Mucosa of gallbladder (tissue), 1 donor: Measurements from ENCODE around the gene FNDC11. TPM values are rescaled to one million over a fixed set of nuclear protein-coding genes. Genes with fewer than 3 reads are reported as not detected.

ENCODE experiments used
- DNase-seq: peaks from one replicate; pipeline ENCODE4 v3.0.0-alpha.2; 2020; ENCODE audit warnings: low spot score
- total RNA-seq: library from RNA; stranded (reverse); gene quantifications from one replicate; pipeline ENCODE4 v1.2.1, GENCODE V29; 2021
- donor health status: DM: no; HTN: no; CAD: no.

Gene FNDC11
- total RNA-seq, 1 donor from 2014 or later: 1.4 TPM

DNA sequence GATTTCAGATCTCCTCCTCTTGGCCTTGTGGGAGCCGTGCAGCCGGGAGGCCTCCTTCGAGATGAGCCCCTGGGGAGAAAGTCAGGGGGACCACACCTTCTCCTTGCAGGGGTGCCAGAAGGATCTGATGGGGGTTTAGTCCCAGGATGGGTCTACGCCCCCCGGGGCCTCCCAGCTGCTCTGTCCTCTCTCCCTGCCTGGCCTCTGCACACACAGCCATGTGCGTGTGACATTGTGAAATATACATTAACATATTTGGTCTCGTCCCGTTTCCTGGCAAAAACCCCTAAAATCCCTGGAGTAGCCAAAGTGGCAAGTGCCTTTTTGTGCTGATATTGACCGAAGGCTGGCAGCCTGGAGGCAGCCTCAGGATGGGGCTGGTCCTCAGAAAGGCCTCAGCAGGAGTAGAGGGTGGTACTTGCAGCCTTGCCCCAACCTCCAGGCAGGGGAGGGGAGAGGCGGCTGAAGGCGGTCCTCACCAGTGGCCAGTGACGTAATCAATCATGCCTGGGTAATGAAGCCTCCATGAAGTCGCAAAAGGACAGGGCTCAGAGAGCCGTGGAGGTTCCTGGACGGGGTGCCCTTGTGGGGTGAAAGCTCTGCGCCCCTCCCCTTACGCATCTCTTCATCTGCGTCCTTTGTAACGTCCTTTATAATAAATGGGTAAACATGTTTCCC, 25.2 kb downstream of the FNDC11 start:
- no peak for DNase-seq

DNA sequence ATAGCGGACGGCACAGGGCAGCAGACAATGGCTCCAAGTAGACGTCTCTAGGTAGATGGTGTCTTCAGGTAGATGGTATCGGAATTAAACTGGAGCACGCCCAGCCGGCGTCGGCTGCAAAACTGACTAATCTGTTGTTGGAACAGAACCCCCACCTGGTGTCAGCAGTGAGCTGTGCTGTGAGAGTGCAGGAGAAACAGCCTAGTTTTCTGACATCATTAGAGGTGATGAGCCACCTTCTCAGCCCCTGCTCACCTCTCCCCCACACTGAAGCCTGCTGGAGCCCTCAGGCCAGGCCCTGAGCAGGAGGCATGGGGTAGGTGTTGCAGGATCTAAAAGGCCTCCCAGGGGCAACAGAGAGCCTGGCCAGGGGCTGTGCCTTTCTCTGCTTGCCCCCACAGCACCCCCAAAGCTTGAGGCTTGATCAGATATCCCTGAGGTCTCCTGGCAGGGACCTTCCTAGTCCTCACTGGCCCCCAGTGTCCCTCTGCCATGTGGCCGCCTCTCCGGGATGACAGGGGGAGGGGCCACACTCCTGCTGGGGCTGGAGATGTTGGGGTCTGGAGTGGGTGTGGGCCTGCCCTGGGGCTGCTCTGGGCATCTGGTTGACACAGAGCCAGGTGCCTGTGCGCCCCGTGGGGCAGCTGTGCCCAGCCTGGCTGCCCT, 27.0 kb downstream of the FNDC11 start:
- no peak for DNase-seq

DNA sequence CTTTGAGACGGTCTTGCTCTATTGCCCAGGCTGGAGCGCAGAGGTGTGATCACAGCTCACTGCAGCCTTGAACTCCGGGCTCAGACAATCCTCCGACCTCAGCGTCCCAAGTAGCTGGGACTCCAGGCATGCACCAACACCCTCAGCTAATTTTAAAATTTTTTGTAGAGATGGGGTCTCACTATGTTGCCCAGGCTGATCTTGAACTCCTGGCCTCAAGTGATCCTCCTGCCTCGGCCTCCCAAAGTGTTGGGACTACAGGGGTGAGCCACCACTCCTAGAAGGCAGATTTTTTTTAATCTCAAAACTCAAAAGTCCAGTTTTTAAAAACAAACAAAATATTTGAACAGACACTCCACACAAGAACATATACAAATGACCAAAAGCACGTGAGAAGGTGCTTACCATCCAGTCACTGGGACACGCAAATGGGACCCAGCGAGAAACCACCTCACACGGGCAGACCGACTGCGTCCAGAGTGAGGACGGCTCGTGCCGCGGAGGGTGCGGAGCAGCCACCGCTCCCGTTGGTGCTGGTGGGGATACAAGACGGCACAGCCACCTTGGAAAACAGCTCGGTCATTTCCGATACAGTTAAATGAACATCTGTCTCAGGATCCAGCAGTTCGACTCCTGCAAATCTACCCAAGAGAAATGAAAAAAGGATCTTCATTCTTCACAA, 28.6 kb downstream of the FNDC11 start:
- no peak for DNase-seq

DNA sequence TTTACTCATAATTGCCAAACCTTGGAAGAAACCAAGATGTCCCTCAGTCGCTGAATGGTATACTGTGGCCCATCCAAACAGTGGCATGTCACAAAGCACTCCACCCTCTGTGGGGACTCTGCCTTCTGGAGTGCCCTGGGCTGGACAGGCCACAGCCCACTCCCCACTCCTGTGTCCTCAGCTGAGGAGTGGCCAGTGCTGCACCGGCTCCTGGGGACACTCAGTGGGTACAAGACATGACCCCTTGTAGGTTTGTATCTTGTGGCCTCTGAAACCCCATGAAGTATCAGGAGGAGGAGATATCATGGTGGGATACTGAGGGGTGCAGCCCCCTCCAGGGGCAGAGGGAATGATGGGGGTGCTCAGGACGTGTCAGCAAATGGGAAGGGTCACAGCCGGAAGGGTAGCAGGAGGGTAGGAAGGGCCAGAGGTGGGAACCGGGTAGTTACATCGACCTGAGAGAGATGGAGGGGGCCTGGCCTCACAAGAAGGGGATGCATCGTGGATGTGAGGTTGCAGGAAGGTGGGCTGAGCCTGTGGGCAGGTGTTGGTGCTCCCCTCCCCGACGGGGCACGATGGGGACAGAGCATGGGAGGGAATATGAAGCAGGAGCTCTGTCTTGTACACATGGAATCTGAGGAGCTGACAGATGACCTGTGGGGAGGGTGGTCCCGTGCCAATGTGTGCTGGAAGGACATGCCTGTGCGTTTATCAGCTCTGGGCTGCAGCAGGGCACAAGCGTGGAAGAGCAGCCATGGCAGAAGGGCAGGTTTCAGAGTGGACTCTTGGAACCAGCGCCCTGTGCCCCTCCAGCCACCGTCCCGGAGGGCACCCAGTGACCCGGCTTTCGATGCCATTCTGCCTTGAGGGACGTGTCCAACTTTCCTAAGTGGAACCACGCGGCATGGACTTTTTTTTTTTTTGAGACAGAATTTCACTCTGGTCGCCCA, 31.9 kb downstream of the FNDC11 start:
- no peak for DNase-seq

DNA sequence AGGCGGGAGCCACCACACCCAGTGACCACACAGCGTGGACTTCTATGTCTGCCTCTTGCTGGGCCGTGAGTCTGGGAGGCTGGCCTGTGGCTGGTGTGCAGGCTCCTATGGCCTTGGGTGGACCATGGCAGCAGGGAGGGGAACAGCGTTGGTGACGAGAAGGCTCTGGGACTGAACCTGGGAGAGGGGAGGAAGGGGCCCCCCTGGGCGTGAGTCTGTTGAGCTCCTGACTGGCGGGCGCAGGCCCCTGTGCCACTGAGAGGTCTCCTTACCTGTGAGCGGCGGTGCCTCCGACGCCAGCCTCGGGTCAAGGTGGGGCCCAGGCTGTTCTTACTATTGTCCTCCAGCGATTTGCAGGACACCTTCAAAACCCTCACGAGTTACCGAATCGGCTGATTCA, 32.8 kb downstream of the FNDC11 start:
- no peak for DNase-seq

DNA sequence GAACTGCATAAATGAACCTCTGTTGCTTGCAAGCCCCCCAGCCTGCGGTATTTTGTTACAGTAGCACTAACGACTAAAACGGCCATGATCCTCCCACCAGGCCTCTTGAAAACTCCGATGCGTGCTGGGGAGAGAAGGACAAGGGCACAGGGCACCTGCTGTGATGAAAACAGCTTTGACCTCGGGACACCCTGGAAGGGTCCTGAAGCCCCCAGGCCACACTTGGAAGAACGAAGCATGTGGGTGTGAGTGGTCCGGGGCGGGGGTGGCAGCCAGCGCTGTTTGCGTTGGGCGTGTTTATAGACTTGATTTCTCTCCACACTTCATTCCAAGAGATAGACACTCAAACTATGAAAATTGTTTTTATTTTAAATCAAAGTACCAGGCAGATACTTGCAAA, 33.3 kb downstream of the FNDC11 start:
- no peak for DNase-seq

DNA sequence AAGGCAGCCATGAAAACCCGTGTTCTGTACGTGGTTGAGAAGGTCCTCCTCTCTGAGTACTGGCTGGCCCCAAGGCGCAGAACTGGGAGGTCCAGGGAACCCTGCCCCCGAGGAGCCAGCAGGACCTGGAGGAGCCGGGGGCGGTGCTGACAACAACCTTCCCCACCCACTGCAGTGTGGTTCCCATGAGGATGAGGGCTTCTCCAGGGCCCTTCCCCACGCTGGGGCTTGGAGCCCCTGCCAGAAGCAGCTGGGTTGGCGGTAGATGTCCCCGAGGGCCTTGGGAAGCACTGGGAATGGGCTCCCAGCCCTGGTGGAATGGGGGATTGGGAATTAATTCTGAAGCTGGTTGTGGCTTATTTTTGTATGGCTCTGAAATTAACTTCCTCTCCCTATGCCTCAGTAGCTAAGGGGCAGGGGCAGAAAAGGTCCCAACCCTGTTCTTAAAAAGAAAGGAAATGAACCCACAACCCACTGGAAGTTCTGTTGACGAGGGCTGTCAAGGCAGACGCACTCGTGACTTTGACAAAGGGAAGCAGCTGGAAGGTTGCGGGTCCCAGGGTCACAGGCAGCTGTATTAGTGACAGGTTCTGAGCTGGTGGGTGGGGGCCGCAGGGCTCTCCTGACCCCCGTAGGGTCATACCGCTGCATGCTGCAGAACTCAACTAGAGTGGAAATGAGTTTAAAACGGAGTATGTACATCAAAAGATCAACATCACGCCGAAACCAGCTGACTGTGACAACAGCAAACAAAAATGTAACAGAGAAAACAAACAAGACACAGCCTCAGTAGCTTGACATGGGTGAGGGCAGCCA, 34.0 kb downstream of the FNDC11 start:
- DNase-seq: no peak

DNA sequence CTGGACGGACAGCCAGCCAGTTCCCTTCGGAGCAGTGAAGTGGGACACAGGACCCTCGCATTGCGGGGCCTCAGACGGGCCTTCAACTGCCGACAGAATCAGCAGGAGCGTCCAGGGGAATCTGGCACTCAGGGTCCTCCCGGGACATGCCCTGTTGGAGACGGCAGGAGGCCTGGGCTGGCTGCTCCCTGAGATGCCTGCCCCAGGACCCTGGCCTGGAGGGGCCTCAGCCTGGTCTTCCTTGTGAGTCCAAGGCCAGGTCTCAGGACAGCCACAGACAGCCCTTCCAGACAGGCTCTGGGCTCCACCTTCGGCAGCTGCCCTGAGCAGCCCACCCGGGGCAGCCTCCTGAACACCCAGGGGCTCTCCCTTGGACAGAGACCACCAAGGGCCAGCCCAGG, 34.7 kb downstream of the FNDC11 start:
- DNase-seq: no peak

DNA sequence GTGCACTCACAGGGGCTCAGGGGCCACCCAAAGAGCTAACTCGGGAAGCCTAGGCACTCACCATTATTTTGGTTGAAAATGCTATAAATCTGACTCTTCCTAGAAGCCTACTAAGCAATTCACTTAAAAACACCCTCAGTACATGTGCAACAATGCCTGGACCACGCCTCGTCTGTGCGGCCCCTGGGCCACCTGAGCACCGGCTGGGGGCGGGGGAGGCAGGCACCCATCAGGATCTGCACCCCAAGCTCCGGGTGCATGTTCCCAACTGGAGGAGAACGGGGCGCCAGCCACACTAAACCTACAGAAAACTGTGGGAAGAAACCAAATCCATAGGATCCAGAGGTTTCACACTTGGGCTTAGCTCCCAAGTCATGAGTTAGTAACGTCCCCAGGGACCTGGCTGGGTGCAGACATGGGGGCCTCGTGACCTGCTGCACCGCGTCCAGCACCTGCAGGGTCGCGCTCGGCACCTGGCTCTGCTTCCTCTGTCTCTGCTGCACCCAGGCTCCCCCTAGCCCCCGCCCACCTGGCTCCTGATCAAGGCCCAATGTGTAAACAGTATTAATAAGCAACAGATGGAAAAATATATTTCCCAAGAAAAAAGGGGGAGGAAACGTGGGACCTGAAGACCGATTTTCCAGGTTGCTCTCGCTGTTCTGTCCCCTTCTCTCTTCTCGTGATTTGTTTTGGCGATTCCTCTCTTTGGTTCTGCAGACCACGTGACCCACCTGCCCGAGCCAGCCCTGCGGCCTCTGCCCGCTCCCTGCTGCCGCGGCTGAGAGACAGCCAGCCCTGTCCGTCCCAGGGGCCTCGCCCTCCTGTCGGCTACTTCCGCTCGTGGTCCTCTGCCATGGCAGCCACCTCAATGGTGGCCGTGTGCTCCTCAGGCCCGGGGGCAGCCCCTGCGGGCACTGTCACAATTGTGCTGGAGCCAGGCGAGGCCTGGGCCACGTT, 35.6 kb downstream of the FNDC11 start:
- no peak for DNase-seq

DNA sequence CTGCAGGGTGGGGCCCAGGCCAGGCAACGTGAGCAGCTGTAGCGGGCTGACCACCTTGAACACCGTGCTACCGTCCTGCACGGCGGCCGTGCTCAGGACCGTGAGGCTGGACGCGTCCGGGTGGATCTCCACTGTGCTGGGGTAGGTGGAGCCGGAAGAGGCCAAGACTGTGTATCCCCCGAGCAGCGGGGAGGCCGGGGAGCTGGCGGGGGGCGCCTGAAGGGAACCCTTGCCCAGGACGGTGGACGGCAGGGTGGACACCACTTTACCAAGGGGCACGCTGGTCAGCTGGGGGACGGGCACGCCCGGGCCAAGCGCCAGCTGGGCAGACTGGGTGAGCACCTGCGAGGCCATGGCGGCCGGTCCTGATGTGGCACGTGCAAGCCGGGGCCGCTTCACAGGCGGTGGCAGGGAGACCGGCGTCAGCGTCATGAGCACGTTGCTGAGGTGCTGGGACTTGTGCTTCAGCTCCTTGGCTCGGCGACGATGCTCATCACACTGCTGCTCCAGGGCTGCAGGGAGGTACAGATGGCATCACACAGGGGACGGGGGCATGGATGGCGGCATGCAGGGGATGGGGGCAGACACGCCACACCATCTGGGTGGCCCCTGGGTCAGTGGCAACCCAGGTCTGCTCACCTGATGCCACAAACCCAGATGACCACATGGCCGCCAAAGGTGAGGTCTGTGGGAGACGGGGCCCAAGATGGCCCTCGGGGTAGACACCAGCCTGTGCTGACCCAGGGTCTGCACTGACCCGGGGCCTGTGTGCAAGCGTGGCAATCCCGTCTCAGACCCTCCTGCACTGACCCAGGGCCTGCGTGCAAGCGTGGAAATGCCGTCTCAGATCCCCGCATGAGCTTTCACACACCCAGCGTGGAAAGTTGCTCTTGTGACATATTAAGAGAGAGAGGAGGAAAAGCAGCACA, 36.5 kb downstream of the FNDC11 start:
- no peak for DNase-seq

DNA sequence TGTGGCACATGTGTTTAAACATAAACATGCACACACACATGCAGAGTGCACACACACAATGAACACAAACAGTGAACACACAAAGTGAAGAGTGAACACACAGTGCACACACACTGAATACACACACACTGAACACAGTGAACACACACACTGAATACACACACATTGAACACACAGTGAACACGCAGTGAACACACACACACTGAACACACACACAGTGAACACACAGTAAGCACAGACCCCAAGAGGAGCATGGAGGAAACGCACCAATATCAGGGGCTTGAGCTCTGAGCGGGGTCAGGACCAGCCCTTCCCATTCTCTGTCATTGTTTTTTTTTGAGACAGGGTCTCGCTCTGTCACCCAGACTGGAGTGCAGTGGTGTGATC, 37.2 kb downstream of the FNDC11 start:
- DNase-seq: no peak

DNA sequence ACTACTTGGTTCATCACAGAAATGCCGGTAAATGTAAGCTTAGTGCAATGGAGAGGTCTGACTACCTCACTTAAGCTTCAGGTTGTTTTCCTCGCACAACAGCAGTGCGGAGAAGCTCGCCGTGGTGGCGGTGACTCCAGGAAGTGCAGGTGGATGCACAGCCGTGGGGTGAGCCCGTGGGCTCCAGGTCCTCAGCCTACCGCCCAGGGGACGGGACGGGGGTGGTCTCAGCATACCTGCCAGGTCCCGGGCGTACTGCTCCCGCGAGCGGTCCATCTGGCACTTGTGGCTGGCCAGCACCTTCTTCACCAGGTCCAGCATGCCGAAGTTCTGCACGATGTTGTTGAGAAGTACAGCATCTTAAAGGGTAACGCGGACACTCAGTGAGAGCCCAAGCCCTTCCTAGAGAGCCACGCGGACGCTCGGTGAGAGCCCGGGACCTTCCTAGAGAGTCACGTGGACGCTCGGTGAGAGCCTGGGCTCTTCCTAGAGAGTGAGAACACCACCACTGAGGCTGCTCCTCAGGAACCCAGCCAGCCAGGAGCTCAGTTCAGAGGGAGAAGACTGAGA, 37.9 kb downstream of the FNDC11 start:
- DNase-seq: no peak

DNA sequence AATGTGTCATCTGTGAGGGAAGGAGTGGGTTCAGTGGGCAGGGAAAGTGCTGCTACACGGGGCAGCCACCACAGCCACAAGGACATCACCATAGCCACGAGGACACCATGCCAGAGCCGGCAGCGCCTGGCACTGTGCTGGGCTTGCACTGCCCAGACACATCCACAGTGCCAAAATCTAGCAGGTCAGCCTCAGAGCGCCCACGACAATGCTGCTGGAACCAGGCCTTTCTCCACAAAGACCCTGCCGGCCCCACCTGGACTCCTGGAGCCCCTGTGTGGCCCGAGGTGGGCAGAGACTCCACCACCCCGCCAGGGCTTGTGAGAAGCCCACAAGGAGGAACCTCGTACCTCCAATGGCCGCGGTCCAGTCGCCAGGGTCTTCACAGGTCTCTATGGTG, 38.7 kb downstream of the FNDC11 start:
- no peak for DNase-seq

DNA sequence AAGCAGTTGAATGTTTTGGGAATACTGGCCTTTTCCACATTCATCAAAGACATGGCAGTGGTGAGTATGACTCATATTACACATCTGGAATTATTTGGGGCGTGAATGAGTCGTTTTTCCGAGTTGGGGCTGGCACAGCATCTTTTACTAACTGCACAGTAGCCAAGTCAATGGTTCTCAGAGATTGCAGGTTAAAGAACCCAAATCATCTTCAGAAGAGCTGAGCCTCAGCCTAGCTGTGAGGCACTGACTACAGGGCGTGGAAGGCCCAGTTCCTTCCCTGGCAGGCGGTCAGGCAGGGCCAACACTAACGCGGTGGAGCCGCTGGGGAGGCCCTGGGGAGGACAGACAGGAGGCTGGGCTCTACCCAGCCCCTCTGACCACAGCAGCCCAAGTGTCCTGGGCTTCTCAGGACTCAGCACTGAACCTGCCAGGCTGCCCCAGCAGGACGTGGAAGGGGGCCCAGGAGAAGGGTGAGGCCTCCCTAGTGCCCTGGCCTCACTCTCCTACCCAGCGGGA, 40.1 kb downstream of the FNDC11 start:
- no peak for DNase-seq

DNA sequence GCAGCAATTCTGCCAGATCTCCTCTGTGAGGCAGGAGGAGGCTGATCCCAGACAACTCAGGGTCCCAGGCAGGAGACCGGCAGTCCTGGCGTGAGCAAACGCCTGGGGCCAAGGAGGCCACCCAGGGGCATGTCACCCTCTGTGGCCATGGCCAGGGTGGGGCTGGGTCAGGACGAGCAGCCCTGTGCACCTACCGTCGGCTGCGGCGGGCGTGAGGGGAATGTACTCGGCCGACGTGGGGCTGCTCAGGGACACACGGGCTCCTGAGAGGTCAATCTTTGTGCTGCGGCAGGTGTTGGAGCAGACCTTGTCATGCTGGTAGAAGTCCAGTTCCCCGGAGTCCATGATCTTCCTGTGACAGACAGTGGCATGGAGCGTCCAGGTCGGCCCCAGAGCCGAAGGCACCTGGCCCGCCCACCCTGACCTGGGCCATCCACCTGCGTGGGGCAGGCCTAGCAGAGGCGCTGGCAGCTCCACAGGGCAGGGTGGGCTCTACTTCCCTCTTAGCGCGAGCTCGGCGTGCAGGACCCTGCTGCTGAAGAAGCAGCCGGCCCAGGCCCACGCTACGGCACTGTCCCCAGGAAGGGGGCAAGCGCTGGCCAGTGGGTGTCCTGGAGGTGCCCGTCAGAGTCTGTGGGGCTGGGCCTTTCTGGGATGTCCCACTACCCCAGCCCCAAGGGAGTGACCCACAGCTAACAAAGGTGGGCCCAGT, 41.6 kb downstream of the FNDC11 start:
- no peak for DNase-seq

DNA sequence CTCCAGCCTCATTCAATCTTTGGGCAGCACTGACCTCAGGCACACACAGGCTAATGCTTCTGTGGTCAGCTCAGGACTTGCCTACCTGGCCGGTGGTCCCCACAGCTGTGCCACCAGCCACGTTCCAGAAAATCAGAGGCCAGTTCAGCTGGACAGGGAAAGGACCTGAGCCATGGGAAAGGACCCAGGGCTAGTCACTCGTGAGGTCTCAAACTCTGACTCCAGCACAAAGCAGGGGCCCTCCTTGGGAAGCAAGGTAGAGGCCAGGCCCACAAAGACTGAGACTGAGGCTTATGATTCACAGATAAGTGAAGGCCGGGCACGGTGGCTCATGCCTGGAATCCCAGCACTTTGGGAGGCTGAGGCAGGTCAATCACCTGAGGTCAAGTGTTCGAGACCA, 42.5 kb downstream of the FNDC11 start:
- DNase-seq: no peak

DNA sequence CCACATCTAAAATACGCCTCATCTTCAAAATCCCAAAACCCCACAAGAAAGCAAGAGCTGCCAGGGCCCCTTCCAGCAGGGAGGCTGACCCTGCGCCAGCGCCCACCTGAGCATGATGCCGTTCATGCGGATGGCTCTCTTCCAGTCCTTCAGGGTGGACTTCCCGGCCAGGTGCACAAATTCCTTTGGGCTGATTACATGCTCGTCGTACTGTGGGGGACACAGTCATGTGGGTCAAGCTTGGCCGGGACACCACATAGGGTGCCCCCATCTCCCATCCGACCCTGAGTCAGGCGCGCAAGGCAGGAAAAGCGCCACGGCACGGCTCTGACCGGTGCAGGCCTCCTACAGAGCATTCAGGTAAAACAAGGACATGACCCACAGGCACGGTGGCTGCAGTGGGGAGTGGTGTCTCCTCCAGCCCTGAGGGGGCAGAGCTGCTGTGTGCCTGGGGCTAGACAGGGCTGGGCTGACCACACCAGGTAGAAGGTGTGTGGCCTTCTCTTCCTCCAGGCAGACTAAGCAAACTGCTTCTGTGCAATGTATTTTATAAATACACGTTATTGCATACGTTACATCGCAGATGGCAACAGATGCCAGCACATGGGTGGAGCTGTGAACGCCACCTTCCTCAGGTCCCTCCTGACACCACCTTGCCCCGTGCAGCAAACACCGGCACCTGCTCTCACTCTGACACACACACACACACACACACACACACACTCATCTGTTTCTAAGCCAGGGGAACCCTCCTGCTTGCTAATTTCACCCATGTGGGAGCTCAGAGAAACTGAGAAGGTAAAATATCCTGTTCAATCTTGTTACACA, 43.9 kb downstream of the FNDC11 start:
- no peak for DNase-seq
